Testis (tissue), 2 donors: ENCODE measurements around the gene SLC38A4.

ENCODE experiments used
- CTCF ChIP-seq, 3 experiments: fragments of 450-650 bp in 2 of 3; fragments of 200-600 bp in 1 of 3; sonication (generic) in 1 of 3; IDR thresholded peaks; one replicate each; pipeline ENCODE4 v1.5.1; 2016 to 2019; ENCODE audit warnings: antibody characterized with exemption in 3 of 3, mild to moderate bottlenecking in 2 of 3, moderate library complexity in 1 of 3
- POLR2A ChIP-seq: fragments of 450-650 bp; IDR thresholded peaks from one replicate; pipeline ENCODE4 v1.6.1; 2017; ENCODE audit warnings: antibody characterized with exemption, mild to moderate bottlenecking, moderate library complexity

- no peak for TF ChIP-seq CTCF (IDR thresholded peaks at IDR 0.05)
- no peak for TF ChIP-seq POLR2A
Observed at GRCh38 chr12:46847001-46847400, 21.2 kb upstream of the SLC38A4 start.
